ENCODE measurements around the gene UNCX.
"Not testable (repeated sequence)": the region's sequence is repeated elsewhere in the genome, so short reads cannot be mapped to it uniquely, and the experiment has no call there.

UNCX gene

DNA sequence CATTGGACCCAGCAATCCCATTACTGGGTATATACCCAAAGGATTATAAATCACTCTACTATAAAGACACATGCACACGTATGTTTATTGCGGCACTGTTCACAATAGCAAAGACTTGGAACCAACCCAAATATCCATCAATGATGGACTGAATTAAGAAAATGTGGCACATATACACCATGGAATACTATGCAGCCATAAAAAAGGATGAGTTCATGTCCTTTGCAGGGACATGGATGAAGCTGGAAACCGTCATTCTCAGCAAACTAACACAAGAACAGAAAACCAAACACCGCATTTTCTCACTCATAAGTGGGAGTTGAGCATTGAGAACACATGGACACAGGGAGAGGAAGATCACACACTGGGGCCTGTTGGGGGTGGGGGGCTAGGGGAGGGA lies 47.2 kb downstream of the UNCX start:
- DNase-seq: not testable (repeated sequence)

DNA sequence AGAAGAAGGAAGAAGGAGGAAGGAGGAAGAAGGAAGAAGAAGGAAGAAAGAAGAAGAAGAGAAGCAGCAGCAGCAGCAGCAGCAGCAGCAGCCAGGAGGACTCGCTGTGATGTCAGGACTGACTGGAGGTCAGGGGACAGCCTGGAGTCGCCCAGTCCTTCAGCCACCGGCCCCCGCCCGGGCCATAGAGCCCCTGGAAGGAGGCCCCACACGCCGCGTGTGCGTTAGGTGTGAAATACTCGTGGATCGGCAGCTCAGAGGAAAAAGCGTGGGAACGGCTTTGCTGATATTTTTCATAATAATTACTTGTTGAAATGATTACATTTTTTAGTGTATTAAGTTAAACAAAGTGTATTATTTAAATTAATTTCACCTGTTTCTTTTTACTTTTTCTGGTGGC lies 48.4 kb downstream of the UNCX start:
- DNase-seq: no peak

DNA sequence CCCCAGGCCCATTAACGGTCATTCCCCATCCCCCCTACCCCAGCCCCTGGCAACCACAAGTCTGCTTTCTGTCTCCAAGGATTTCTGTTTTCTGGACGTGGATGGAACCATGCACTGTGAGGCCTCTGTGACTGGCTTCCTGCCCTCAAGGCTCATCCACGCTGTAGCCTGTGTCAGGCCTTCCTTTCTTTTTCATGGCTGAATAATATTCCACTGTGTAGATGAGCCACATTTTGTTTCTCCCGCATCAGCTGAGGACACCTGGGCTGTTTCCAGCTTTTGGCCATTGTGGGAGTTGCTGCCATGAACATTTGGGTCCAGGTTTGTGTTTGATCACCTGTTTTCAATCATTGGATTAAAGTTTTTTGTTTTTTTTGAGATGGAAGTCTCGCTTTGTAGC lies 50.0 kb downstream of the UNCX start:
- DNase-seq: no peak

DNA sequence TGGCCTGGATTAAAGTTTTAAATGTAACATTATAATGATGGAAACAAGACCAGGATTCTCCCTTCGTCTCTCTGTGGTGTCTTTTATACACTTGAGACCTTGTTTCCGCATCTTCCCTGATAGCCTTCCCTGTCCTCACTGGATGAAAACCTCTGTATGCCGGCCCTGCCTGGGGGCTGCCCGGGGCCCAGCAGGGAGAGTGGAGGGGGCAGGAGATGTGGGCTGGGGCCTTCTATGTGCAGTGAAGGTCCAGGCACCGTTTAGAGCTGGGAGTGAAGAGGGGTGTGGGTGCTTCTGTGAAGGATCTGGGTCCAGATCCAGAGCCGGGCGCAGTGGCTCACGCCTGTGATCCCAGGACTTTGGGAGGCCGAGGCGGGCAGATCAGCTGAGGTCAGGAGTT lies 50.7 kb downstream of the UNCX start:
- no peak for DNase-seq

DNA sequence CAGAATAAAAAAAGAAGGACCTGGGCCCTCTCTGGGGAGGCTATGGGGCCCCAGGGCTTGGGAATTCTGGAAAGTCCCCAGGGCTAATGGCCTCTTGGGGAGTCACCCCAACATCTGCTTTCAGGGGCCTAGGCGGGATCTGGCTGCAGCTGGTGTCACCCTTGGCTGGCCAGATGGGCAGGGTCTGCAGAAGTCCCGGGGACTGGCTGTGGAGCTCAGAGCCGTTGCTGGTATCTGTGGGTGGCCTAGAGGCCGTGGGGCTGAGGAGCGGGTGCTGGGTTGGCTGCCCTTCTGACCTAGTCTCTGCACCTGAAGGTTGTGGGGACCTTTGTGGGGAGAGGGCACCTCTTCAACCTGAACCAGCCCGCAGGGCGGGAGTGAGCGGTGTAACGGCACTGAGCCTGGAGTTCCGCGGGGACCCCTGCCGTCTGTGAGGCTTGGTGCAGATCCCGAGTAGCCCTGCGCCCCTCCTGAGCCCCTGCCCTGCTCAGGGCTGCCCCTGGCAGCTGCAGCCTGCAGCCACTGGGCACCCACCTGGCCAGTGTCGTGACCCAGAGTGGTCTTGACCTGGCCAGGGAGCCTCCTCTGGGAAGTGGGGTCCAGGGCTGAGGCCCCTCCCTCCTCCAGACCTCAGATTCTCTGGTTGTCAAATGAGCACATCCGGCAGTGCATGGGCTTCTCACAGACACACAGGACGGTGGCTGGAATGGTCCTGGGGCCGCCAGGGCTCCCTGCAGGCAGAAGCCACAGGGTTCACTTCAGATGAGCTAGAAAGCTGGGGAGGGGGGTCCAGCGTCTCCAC lies 51.5 kb downstream of the UNCX start:
- no peak for DNase-seq

DNA sequence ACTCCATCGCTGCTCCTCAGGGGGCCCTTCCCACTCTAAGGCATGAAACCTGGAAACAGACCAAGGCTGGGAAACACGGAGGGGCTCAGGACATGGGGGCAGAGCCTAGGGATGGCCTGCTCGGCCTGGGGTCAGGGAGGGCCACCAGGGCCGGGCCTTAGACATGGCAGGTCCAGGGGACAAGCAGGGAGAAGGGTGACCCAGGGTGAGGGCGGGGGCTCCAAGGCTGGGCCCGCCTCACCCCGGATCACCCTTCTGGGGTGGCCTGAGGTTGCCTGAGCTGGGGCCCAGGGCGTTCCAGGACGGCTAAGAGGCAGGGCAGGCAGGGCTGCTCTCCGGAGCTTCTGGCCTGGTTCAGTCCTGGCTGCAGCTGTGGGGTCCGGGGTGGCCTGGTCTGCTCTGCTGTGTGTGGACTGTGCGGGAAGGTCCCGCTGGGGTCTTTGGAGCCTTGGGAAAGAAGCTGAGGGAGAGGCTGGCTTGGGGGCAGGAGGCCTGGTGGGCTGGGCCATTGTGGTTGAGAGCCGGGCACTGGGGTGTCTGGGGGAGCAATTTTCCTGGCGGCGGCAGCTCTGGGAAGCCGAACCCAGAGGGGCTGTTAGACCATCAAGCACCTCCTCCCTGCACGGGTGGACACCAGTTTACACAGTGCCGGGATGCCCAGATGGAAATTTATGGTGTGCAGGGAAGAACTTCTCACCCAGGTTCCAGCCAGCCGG lies 52.2 kb downstream of the UNCX start:
- DNase-seq: no peak

DNA sequence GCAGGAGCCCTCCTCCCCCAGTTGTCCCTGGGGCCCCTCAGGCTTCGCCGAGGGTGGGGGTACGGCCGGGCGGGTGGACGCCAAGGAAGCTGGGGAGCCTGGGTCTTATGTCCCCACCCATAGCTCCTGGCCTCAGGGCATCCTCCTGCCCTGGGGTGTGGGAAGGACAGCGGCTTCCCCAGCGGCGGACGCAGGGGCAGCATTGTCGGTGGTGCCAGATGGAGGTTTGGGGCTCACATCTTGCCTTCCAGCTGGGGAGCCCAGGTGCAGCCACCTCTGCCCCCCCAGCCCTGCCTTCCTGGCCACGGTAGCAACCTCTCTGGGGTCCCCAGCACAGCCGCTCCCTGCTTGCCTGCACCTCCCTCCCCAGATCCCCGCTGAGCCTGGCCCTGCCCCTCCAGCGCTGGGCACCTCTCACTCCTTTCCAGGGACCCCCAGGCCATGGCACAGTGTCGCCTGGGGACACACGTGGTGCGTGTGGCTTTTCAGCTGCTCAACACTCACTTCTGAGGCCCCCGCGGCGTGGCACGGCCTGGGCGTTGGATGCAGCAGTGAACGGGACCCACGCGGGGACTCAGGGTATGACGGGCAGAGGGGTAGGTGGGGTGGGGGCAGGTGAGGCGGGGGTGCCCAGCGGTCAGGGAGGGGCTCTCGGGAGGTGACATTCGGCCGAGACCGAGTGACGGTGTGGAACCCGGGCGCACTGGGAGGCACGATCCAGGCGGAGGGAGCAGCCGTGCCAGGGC lies 53.1 kb downstream of the UNCX start:
- DNase-seq: no peak

Data from effector CD4-positive, alpha-beta T cell (primary cell).